Pons (tissue), 1 donor: ENCODE results near the gene DEAF1.

Experiments
- DNase-seq: peaks from one replicate; pipeline ENCODE4 v3.0.0-alpha.2; 2016; ENCODE audit warnings: low spot score

DEAF1 gene

DNA sequence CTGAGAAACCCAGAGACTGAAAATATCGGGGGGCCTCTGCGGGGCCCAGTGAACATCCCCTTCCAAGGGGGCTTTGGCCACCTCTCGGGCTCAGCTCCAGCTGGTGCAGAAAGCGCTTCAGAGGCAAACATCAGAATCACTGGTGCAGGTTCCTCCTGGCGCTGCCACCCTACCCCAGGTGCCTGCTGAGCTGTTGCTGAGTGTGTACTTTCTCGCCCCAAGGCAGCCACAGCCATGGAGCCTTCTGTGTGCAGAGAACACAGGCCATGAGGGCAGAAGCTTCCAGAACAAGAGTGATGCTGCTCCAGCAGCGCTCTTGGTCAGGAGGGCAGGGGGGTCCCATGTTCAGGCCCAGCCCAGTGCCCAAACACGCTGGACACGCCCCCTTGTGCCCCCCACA, 51.7 kb downstream of the DEAF1 start:
- DNase-seq: no peak

DNA sequence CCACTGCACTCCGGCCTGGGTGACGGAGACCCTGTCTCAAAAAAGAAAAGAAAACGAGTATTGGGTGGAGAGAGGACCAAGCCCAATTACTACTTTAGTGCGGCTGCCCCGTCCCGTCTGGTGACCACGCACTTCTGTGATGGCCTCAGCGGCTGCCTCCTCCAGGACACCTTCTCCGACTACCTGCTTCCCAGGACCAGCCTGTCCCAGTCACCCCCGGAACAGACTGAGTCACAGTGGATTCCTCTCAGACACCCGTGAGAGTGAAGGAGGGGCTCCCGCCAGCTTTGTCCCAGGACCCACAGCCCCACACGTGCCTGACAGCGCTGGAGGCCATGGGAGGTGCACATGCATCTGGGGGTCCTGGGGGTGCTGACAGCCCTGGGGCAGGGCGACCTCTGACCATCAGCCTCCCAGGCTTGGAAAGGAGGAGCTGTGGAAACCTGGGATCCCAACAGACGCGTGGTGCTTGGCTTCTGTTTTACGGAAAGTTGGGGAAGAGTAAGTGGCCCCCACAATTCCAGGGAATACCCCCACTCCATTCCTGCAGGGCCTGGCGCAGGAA, 53.1 kb downstream of the DEAF1 start:
- no peak for DNase-seq

DNA sequence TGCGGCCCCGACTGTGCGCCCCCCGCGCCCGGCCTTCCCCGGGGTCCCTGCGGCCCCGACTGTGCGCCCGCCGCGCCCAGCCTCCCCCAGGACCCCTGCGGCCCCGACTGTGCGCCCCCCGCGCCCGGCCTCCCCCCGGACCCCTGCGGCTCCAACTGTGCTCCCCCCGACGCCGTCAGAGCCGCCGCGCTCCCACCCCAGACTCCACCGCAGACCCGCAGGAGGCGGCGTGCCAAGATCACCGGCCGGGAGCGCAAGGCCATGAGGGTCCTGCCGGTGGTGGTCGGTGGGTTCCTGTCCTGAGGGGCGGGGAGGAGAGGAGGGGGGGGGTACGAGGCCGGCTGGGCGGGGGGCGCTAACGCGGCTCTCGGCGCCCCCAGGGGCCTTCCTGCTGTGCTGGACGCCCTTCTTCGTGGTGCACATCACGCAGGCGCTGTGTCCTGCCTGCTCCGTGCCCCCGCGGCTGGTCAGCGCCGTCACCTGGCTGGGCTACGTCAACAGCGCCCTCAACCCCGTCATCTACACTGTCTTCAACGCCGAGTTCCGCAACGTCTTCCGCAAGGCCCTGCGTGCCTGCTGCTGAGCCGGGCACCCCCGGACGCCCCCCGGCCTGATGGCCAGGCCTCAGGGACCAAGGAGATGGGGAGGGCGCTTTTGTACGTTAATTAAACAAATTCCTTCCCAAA, 54.9 kb downstream of the DEAF1 start:
- no peak for DNase-seq

DNA sequence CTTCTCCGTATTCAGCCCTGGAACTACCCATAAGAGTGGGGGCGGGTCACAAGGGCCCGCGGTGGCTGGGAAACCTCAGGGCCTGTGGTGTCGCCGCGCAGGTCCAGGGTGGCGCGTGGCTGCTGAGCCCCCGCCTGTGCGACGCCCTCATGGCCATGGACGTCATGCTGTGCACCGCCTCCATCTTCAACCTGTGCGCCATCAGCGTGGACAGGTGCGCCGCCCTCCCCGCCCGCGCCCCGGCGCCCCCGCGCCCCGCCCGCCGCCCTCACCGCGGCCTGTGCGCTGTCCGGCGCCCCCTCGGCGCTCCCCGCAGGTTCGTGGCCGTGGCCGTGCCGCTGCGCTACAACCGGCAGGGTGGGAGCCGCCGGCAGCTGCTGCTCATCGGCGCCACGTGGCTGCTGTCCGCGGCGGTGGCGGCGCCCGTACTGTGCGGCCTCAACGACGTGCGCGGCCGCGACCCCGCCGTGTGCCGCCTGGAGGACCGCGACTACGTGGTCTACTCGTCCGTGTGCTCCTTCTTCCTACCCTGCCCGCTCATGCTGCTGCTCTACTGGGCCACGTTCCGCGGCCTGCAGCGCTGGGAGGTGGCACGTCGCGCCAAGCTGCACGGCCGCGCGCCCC, 55.6 kb downstream of the DEAF1 start:
- DNase-seq: no peak

DNA sequence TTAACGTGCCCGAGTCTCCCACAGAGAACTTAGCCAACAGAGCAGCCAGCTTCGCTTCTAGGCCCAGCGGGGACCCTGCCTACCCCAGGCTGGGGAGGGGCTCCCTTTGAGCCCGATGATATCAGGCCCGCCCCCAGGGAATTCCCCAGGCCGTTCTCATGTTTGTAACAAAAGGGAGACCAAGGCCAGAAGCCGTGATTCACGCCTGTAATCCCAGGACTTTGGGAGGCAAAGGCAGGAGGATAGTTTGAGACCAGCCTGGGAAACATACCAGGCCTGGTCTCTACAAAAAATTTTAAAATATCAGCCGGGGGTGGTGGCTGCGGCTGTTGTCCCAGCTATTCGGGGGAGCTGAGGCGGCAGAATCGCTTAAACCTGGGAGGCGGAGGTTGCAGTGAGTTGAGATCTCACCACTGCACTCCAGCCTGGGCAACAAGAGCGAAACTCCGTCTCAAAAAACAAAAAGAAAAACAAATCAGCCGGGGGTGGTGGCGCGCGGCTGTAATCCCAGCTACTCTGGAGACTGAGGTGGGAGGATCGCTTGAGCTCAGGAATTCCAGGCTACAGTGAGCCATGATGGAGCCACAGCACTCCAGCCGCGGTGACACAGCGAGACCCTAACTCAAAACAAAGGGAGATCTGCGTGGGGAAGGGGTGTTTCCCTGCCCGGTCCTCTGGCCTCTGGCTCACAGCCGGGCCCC, 56.2 kb downstream of the DEAF1 start:
- DNase-seq: no peak

DNA sequence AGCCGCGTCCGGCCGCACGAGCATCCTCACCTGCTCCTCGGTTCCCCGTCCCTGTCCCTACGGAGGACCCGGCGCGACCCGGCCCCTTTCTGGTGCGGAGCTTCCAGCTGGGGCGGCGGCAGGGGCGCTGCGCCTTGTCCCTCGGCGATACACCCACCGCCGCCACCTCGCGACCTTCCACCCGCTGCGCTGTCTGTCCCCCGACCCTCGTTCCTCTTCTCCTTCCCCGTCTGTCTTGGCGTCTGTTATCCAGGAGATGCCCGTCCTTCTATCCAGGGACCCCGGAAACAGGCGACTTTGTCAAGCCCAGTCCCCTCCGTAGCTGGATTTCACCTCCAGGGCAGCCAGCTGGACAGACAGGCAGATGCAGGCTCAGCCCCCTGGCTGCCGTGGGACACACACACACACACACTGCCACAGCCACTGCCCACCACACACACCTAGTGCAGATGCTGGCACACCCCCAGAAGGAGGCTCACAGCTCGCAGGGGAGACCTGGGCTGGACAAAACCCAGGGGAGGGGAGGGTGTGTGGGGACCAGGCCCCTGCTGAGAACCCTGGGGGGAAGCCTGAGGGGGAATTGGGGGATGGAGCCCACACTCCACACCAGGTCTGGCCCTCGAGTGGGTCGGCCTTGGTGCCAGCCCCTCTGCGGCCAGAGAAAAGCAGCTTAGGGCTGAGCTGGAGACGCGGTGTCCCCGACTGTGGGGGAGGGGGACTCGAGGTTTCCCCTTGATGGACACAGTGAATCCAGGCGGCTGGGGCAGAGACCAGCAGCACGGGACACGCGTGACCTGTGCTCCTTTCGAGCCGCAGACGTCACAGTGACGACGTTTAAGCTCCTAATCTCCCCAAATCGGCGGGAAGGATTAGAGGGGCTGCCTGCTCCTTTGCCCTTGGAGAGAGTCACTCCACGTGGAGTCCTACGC, 57.2 kb downstream of the DEAF1 start:
- DNase-seq: no peak

DNA sequence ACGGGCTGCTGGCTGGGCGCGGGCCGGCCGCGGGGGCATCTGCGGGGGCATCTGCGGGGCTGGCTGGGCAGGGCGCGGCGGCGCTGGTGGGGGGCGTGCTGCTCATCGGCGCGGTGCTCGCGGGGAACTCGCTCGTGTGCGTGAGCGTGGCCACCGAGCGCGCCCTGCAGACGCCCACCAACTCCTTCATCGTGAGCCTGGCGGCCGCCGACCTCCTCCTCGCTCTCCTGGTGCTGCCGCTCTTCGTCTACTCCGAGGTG, 57.8 kb downstream of the DEAF1 start:
- DNase-seq: no peak

DNA sequence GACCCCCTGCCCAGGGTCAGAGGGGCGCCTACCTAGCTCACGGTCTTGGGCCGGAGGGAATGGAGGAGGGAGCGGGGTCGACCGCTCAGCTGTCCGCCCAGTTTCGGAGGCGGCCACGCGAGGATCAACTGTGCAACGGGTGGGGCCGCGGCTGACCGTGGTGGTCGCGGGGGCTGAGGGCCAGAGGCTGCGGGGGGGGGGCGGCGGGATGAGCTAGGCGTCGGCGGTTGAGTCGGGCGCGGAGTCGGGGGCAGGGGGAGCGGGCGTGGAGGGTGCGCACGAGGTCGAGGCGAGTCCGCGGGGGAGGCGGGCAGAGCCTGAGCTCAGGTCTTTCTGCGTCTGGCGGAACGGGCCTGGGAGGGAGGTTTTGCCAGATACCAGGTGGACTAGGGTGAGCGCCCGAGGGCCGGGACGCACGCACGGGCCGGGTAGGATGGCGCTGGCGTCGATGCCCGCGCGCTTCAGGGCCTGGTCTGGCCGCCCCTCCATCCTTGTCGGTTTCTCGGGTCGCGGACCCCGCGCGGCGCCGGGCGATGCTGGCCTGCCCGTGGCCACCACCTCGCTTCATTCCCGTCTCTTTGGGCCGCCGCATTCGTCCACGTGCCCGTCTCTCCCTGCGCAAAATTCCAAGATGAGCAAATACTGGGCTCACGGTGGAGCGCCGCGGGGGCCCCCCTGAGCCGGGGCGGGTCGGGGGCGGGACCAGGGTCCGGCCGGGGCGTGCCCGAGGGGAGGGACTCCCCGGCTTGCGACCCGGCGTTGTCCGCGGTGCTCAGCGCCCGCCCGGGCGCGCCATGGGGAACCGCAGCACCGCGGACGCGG, 58.3 kb downstream of the DEAF1 start, which contains the start of gene DRD4:
Gene DRD4, plus strand, starts transcription at position 759 of the 822 bp plus-strand sequence. Its CDS starts 36 bp downstream, at position 795.
- no peak for DNase-seq

DNA sequence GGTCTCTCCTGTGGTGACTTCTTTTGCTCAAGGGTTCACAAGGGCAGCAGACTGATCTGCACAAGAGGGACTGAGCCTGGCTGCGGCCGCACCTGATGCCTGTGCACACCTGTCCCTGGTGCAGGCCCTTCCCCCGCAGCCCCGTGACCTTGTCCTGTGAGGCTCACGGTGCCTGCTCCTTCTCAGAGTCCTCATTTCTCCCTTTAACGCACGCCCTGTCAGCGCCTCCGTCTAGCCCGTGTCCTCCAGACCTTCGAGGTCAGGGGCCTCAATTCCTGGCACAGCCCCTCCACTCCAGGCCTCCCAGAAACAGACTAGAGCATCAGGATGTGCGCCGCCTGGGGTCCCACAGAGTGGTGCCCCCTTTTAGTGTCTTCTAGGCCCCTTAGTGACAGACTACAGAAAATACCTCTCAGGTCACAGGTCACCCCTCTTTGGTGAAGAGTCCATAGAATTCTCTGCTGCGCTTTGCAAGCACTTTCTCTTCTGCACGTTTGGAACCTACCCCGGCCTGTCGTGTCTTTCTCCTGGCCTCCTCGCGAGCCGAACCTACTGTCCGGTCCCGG, 59.0 kb downstream of the DEAF1 start:
- no peak for DNase-seq

DNA sequence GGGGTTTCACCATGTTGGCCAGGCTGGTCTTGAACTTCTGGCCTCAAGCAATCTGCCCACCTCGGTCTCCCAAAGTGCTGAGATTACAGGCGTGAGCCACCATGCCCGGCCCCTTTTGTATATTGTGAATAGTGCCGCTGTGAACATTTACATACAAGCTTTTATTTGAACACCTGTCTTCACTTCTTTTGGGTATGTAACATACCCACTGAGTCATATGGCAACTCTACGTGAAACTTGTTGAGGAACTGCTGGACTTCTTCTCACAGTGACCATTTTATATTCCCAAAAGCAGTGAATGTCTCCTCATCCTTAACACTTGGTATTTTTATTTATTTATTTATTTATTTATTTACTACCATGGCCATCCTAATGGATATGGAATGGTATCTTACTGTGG, 64.2 kb downstream of the DEAF1 start:
- DNase-seq: no peak

DNA sequence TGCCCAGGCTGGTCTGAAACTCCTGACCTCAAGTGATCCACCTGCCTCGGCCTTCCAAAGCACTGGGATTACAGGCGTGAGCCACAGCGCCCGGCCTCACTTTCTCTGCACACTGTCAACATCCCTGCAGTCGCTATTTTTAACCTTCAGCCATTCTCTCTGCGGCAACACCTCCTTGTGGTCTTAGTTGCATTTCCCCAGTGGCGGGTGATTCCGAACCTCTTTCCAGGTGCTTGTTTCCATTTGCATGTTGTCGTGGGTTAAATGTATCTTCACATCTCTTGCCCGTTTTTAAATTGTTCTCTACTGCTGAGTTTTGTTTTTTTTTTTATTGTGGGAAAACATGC, 65.8 kb downstream of the DEAF1 start:
- no peak for DNase-seq

DNA sequence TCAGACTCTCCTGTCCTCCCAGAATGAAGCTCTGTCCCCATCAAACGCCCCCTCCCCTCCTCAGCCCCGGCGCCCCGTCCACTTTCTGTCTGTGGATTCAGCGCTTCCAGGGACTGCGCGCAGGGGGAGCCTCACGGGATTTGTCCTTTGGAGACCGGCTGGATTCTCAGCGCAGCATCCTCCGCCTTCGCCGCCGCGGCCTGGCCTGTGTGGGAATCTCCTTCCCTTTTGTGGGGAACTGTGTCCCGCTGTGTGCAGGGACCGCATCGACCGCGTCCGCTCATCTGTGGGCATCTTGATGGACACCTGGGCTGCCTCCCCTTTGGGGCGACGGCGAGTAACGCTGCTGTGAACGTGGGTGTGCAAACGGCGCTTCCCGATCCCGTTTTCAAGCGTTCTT, 67.0 kb downstream of the DEAF1 start:
- DNase-seq: no peak

DNA sequence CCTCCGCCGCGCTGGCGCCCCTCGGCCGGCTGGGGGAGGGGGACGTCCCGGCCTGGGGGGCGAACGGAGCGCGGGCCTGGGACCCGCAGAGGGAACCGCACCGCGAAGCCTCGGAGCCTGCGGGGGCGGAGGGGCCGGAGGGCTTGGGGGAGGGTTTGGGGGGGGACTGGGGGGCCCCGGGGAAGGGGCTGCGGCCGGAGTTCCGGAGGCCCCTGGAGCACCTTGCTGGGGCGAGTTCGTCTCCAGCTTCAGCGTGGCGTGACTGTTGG, 67.8 kb downstream of the DEAF1 start:
- DNase-seq: no peak

DNA sequence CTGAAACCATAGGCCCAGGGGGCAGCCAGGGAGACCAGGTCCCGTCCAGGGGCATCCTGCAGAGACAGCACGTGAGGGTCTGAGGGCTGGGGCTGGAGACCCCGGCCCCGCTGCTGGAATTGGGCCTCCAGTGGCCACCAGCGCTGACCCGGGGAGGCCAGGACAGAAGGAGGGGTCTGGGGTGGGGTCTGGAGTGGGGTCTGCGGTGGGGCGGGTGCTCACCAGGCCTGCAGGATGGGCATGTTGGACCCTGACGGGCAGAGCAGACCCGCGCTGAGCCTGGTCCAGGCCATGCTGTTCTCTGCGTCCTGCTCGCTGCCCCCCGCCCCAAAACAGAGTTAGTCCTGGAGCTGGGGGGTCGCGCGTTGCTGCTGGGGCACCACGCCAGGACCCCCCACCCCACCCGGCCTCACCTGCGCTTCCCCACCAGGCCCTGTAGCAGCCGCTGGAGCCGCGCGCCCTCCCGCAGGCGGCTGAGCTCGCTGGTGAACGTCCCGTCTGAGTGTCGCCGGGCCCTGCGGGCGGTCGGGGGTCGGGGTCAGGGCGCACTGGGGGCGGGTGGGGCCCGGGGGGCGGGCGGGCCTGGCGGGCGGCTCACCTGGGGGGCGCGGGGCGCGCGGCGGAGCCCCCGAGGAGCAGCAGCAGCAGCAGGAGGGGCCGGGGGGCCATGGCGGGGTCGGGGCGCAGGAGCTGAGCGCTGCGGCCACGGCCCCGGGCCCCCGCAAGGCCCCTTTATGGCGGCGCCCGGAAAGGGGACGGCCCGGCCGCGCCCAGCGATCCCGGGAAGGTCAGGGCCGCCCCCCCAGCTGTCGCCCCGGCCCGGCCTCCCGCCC, 68.3 kb downstream of the DEAF1 start, which contains the start of gene SCT:
Gene SCT, minus strand, starts transcription at position 707 of the 833 bp plus-strand sequence. Its CDS starts 38 bp downstream, at position 669.
- no peak for DNase-seq

DNA sequence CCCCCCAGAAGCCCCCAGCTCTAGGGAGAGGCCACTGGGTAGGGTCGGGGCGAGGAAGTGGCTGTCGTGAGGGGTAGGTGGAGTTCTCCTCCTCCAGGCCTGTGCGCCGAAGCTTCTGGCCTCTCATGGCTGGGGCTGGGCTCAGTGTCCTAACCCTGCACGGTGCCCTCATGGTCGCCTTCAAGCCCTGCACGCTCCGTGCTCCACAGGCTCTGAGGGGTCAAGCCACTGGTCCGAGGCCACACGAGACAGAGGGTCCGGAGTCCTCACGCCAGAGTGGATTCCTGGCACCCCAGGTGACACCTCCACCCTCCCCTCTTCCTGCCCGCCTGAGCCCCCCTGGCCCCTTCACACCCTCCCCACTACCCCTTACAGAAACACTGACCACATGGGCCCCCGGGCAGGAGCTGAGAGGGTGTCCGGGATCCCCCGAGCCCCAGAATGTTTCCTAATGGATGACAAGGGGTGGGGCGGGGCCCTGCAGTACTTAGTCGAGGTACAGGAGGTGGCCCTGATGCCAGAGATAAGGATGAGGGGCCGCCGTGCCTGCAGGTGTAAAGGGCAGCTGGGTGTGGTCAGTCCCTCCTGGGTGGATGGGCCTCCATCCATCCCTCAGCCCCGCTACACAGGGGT, 69.3 kb downstream of the DEAF1 start:
- no peak for DNase-seq

DNA sequence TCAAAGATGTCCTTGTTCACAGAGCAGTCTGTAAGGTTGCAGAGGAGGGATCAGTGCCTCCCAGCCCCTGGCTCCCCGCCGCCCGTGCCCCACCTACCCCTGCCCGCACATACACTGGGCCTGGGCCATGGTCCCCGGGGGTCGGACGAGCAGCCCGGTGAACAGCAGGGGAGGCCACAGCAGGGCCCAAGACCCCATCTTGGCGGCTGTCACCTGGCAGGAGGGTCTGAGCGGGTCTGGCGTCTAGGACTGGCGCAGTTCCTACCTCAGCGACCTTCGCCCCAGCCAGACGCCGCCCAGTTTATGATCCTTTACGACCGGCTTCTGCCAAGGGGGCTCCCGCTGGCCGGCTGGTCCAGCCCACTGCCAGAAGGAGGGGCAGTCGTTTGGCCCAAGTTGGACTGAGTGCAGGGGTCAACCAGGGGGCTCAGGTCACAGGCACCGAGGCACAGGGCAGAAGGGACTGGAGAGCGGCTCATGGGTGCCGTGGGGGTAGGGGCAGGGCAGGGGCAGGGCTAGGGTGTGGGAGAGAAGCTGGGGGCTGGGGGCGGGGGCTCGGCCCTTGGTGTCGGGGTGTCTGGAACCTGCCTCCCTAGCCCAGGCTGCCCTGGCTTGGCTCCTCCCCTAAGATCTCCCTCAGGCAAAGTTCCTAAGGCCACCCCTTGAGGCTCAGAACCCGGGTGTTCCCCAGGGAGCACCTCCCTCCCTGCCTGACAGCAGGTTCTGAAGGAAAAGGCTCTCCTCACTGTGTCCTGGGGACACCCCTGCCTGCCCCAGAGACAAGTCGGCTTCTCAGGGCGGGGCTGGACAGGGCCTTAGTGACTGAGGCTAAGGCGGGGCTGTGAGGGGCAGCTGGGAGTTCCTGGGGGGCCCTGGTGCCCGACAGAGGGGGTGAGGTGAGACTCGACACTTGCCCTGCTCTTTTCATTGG, 70.1 kb downstream of the DEAF1 start, which contains the start of gene CDHR5:
Gene CDHR5, minus strand, starts transcription at position 251 of the 931 bp plus-strand sequence. Its CDS starts 53 bp downstream, at position 198.
- no peak for DNase-seq

DNA sequence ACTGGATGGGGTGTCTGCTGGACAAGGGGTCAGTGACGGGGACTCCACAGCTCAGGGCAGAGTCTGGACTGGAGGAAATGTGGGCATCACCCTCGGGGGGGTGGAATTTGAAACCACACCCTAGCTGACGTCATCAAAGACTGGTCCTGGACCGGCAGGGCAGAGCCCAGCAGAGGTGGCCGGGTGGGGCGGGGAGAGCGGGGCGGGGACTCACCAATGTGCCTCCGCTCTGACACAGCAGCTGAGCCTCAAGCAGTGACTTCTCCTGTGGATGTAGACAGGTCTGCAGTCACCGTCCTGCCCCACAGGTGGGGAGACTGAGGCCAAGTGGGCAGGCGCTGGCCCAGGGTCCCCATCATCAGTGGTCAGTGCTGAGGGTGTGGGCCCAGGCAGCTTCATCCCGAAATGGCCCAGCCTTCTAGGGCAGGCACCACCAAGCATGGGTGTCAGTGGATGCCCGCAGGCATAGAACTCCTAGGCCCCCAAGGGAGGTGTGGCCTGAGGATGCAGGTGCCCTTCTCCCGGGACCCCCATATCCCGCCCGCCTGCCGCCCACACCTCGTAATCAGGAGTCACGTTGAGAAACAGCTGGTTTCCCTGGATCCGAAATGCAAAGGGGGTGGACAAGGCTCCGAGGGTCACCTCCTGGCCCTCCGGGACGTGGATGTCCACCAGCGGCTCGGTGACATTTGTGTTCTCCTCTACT, 70.9 kb downstream of the DEAF1 start:
- no peak for DNase-seq

DNA sequence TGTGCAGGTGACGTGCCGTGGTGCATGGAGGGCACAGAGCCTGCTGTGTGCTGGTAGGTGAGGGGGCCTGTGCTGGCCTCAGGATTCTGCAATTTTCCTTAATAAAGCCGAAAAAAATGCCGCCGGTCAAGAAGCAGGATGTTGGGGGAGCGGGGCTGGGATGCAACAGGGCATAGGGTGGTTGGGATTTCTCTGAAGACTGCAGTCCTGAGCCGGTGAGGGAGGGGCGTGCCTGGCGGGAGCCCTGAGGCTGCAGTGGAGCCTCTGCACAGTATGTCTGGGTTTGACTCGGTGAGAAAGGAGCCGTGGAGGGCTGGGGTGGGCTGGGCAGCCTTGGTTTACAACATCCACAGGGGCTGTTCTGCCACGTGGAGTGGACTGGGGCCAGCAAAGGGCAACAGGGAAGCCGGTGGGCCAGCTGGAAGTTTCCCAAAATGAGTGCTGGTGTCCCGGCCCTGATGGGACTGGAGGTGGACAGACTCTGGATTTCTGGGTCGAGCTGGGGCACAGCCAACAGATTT, 71.6 kb downstream of the DEAF1 start:
- no peak for DNase-seq
